NT2/D1 (cell line): ENCODE measurements around the gene GPR135.

Experiments used
- SUZ12 ChIP-seq: IDR thresholded peaks from 2 replicates; pipeline ENCODE4 v1.6.1; 2011; ENCODE audit not compliant: insufficient read length, insufficient read depth; ENCODE audit errors: extremely low read depth
- YY1 ChIP-seq: IDR thresholded peaks from 2 replicates; pipeline ENCODE4 v1.6.1; 2011; ENCODE audit not compliant: insufficient read length, insufficient read depth
- ZNF274 ChIP-seq: IDR thresholded peaks from 2 replicates; pipeline ENCODE4 v1.6.1; 2011; ENCODE audit warnings: mild to moderate bottlenecking, low read depth, low read length

DNA sequence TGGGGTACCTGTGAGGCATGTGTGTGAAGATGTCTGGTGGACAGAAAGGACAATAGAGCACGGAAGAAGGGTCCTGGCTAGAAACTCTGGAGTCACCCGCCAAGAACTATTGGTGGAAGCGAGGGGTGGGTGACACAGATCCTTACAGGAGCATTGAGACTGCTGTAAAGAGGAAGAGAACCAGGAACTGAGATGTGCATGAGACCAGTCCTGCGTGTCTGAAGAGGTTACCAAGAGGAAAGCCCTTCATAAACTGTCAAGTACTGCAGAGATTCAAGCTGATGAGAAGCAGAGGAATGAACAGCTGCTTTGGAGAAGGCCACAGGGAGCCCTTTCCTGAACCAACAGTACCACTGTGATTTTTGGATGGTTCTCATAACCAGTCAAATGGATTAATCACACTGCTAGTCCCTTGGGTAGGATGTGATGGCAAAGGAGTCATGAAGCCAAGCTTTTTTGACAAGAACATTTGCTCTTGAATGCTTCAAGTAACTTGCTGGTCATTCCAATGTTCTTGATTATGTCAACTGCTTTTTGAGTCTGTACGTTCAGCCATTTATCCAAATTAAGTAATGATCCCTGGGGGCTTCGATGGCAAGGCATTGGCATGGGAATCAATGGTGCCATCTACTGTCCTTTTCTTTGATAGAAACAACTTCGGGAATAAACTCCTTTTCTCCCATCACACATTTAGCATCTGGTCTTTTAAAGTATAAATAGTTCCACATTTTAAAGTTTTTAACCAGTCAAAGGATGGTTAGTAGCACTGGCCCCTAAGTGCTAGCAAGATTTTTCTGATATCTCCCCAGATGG lies 42.9 kb downstream of the GPR135 start:
- TF ChIP-seq YY1 (no peak), ZNF274 (no peak), SUZ12 (no peak)
